Measurements from ENCODE around the gene TIMM10. TPM values are rescaled to one million over a fixed set of nuclear protein-coding genes. Genes with fewer than 3 reads are reported as not detected.

Gene TIMM10
- total and polyA plus RNA-seq, 9 donors, result 36.3 to 61.9 (median 38.4) TPM

DNA sequence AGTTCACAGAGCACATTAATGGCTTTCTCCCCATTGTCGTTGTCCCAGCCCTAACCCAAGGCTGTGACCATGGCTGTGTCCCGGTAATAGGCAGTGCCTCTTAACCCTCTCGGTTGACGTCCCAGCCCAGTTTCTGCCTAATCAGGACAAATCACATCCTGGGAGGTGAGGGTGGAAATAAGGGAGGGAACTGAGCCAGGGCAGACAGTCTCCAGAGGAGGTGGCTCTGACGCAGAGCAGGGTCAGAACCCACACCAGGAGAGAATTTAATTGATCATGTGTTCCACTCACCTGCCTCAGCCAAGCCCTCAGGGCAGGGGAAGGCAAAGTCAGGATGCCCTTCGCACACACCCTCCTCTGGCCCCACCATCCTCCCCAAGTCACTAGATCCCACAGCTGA is 32.0 kb downstream of the TIMM10 start:
- Histone ChIP-seq H3K4me3 (ENCODE audit: low read length) (no peak overlapping the region), H3K9me3 (replicated peaks; ENCODE audit: control insufficient read depth, low read depth, low read length) (no peaks in the 10 kb centered on the region), H3K36me3 (ENCODE audit: control insufficient read depth, insufficient read depth, low read length) (peaks cover 29% of the 10 kb centered on the region), H3K4me1 (ENCODE audit: control insufficient read depth, insufficient read depth, low read length) (peaks cover 44% of the 10 kb centered on the region), H3K27ac (ENCODE audit: low read length) (no peak overlapping the region), H3K27me3 (ENCODE audit: control insufficient read depth, insufficient read depth, low read length) (no peaks in the 10 kb centered on the region)
- no peak for DNase-seq
- WGBS (ENCODE audit: insufficient coverage), result 74% methylated on average over 5 of the region's 6 CpGs

DNA sequence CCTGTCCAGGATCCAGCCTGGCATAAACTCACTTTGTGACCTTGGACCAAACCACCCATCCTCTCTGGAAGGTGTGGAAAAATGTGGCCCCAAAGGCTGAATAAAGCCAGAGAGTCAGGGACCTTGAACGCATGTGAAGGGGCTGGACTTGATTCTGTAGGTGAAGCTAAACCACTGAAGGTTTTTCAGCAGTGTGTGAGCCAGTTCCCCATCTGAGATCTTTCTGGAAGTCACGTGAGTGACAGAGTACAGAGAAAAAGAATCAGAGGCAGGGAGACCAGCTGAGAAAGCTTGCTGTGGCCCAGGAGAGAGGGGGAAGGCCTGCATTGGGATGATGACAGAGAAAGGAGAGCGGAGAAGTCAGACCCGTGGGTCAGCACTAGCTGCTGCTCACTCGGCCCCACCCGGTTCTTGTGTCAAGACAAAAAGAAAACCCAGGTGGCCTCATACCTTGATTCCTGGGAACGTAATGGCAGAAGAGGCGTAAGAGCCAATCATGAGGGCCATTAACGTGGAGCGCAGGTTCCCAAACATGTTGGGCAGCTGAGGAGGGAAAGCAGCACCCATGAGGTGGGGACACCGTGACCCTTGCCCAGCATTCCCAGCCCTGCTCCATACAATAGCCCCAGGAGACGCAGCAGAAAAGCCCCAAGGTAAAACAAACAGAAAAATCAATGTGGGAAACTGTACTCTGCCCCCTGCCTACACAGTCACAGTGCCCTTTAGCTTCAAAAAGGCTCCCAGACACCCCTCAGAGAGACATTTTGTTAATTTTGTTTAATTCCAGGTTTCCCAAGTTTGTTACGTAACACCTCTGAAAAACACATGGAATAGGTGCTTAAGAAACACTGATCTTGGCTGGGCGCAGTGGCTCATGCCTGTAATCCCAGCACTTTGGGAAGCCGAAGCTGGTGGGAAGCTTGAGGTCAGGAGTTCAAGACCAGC is 33.0 kb downstream of the TIMM10 start:
- Histone ChIP-seq H3K4me3 (ENCODE audit: low read length) (no peak overlapping the region), H3K27ac (ENCODE audit: low read length) (no peak overlapping the region), H3K9me3 (replicated peaks; ENCODE audit: control insufficient read depth, low read depth, low read length) (no peaks in the 10 kb centered on the region), H3K36me3 (ENCODE audit: control insufficient read depth, insufficient read depth, low read length) (peaks cover 29% of the 10 kb centered on the region), H3K27me3 (ENCODE audit: control insufficient read depth, insufficient read depth, low read length) (no peaks in the 10 kb centered on the region), H3K4me1 (ENCODE audit: control insufficient read depth, insufficient read depth, low read length) (peaks cover 45% of the 10 kb centered on the region)
- DNase-seq, result no peak
- 88% methylated on average over 12 of the region's 15 CpGs for WGBS (ENCODE audit: insufficient coverage)

DNA sequence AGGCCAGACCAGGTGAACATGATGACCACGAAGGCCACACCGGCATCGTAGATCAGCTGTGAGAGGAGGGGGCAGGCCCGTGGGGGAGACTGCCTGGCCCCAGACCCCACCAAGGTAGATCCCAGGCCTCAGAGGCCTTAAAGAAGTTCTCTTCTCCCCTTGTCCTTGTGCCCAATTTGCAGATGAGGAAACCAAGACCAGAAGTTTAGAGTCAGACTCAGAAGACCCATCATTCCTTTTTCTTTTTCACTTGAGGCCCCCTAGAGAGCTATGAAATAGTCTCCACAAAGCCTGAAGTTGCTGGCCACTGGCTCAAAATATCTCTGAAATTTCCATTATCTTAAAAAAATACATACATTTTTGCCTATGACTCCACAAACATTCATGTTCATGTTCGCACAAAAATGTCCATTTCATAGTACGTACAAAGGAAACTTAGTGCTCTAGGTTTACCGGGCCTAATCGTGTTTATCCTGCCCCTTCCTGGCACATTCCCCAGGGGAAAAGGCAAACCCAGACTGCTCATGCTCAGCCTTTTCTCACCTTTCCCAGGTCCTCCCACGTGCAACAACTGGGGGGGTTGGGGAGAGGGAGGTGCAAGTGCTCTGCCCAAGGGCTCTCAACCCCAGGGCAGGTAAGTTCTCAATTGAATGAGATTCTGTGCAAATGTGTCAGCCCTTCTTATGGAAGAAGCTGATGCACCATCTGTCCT is 34.3 kb downstream of the TIMM10 start:
- no peaks in the 10 kb centered on the region for H3K9me3 ChIP-seq (replicated peaks; ENCODE audit: control insufficient read depth, low read depth, low read length)
- DNase-seq, result no peak
- peaks cover 41% of the 10 kb centered on the region for H3K4me1 ChIP-seq (ENCODE audit: control insufficient read depth, insufficient read depth, low read length)
- 83% methylated on average over 5 of the region's 9 CpGs for WGBS (ENCODE audit: insufficient coverage)
- H3K36me3 ChIP-seq (ENCODE audit: control insufficient read depth, insufficient read depth, low read length), result peaks cover 29% of the 10 kb centered on the region
- H3K4me3 ChIP-seq (ENCODE audit: low read length), result no peak overlapping the region
- H3K27me3 ChIP-seq (ENCODE audit: control insufficient read depth, insufficient read depth, low read length), result no peaks in the 10 kb centered on the region
- H3K27ac ChIP-seq (ENCODE audit: low read length), result no peak overlapping the region

DNA sequence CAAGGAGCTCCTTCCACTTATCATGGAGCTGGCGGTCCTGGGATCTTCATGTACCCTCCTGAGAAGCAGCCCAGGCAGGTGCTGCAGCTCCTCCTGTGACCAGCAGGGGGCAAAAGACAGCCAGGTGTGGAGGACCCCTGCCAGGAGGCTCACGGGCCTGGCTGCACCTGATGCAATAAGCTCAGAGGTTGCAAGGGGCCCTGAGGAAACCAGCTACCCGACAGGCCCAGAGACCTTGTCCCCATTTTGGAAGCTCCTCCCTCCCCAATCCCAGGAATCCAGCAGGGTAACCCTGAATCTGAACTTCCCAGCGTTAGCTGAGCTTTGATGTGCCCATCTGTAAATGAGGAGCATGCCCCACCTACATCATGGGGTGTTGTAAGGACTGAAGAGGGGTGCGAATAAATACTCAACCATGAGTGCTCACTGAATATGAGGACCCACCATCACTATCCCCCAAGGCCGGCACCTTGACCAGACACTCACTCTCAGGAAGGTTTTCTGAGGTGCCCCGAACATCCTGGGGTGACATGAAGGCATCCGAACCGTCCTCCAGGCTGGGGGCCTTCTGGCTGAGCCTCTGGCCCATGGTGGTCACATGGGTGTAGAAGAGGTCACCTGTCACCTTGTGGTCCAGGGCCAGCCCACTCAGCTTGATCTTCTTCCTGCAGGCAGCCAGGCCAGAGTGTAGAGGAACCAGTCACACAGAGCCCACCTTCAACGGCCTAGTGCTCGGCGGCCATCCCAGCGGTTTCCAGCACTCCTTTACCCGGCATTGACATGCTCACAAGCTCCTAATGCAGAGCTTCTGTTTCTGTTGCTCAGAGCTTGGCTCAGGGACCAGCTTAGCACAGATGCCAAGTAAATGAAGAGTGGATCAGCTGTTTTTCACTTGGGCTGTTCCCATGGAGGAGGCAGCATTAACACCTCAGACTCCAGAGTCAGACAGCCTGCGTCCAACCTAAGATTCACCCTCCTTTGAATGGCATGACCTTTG is 36.7 kb downstream of the TIMM10 start:
- DNase-seq, result peak; percentile 68
- peaks cover 34% of the 10 kb centered on the region for H3K36me3 ChIP-seq (ENCODE audit: control insufficient read depth, insufficient read depth, low read length)
- no peaks in the 10 kb centered on the region for H3K27me3 ChIP-seq (ENCODE audit: control insufficient read depth, insufficient read depth, low read length)
- no peak overlapping the region for H3K27ac ChIP-seq (ENCODE audit: low read length)
- no peaks in the 10 kb centered on the region for H3K9me3 ChIP-seq (replicated peaks; ENCODE audit: control insufficient read depth, low read depth, low read length)
- 57% methylated on average over 10 of the region's 15 CpGs for WGBS (ENCODE audit: insufficient coverage)
- peaks cover 26% of the 10 kb centered on the region for H3K4me1 ChIP-seq (ENCODE audit: control insufficient read depth, insufficient read depth, low read length)
- no peak overlapping the region for H3K4me3 ChIP-seq (ENCODE audit: low read length)

DNA sequence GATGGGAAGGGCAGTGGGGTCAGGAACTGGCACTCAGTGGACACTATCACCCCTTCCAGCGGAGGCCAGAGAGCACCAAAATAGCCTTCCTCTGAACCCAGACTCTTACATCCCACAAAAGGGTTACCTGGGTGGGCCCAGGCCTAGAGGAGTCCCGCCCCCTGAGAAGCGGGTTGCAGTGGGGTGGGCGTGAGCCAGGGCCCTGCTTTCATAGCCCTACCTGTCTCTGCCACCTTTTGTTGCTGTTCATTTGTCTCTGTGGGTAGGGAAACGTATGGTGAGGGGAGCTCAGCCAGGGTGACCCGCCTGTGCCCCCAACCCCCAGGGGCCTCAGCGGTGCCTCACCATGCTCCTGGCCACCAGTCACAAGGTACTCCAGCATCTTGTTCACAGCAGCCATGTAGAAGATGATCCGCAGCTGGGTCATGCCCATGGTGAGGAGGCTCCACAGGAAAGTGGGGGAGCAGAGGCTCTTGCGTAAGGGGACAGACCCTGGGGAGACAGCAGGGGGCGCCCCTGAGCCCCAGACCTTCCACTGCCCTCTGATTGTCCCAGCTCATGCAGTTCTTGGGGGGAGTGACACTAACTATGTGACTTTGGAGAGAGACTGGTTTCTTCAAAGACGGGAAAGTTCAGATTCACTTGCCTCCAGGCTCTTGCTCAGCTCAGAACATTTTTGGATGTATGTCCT is 39.0 kb downstream of the TIMM10 start:
- Histone ChIP-seq H3K4me1 (ENCODE audit: control insufficient read depth, insufficient read depth, low read length) (peaks cover 40% of the 10 kb centered on the region), H3K36me3 (ENCODE audit: control insufficient read depth, insufficient read depth, low read length) (peaks cover 30% of the 10 kb centered on the region), H3K27ac (ENCODE audit: low read length) (no peak overlapping the region), H3K27me3 (ENCODE audit: control insufficient read depth, insufficient read depth, low read length) (no peaks in the 10 kb centered on the region), H3K9me3 (replicated peaks; ENCODE audit: control insufficient read depth, low read depth, low read length) (no peaks in the 10 kb centered on the region), H3K4me3 (ENCODE audit: low read length) (no peak overlapping the region)
- no peak for DNase-seq
- 66% methylated on average over 6 of the region's 11 CpGs for WGBS (ENCODE audit: insufficient coverage)

DNA sequence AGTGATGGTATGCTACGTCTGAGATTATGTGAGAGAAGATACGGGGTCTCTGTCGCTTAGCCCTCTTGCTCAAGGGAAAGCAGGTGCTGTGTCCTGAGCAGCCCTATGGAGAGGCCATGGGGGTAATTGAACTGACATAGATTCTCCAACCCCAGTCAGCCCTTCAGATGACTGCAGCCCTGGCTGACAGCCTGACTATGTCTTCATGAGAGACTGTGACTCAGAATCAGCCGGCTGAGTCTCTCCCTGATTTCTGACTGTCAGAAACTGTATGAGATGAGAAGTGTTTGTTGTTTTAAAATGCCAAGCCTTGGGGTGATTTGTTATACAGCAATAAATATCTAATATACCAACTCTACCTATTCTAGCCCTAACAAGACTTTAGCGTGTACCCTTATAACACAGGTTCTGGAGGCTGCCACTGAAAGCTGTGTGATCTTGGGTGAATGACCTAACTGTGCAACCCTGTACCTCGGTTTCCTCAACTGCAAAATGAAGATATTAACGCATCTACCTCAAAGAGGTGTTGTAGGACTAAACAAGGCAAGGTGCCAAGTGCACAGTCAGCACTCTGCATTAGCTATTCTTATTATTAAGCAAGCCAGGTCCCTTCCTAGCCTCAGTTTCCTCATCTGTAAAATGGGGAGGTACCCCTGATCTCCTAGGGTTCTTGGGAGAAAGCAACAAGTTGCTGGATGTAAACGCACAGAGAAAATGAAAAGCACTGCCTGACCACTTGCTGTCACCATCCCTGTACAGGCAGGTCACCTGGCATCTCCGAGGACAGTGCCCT is 39.9 kb downstream of the TIMM10 start:
- Histone ChIP-seq H3K9me3 (replicated peaks; ENCODE audit: control insufficient read depth, low read depth, low read length) (no peaks in the 10 kb centered on the region), H3K27me3 (ENCODE audit: control insufficient read depth, insufficient read depth, low read length) (no peaks in the 10 kb centered on the region), H3K4me3 (ENCODE audit: low read length) (no peak overlapping the region), H3K4me1 (ENCODE audit: control insufficient read depth, insufficient read depth, low read length) (peaks cover 40% of the 10 kb centered on the region), H3K27ac (ENCODE audit: low read length) (no peak overlapping the region), H3K36me3 (ENCODE audit: control insufficient read depth, insufficient read depth, low read length) (peaks cover 21% of the 10 kb centered on the region)
- peak; percentile 26 for DNase-seq
- WGBS (ENCODE audit: insufficient coverage), result 86% methylated on average over 5 of the region's 9 CpGs

DNA sequence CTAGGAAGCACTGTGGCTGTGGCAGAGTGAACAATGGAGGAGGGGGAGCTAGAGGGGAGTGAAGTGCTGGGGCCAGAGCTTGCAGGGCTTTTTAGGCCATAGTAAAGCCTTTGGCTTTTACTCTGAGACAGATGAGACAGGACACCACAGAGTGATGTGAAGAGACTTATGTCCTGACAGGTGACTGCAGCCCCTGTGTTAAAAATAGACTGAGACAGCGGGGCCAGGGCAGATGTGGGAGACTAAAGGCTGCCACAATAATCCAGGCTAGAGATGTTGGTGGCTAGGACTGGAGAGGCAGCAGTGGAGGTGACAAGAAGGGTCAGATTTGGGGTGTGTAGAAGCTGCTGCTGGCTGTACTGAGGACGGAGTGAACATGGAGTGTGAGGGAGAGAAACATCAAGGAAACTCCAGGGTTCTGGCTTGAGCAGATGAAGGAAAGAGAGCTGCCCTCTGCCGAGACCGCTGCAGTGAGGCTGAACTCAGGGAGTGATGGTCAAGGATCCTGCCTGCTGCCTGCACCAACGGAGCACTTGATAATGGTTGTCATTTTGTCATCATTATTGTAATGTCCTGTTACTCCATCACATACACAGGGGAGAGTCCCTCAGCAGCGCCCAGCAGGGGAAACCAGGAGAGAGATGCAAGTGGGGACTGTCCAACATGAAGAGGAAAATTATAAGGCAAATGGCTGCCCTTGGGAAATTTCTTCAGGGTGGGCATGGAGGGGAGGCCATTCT is 42.5 kb downstream of the TIMM10 start:
- DNase-seq, result peak; percentile 58
- peak overlapping the region; percentile 37 for H3K27ac ChIP-seq (ENCODE audit: low read length)
- H3K4me1 ChIP-seq (ENCODE audit: control insufficient read depth, insufficient read depth, low read length), result peaks cover 36% of the 10 kb centered on the region
- H3K4me3 ChIP-seq (ENCODE audit: low read length), result no peak overlapping the region
- 63% methylated on average over 2 of the region's 6 CpGs for WGBS (ENCODE audit: insufficient coverage)
- peaks cover 8% of the 10 kb centered on the region for H3K27me3 ChIP-seq (ENCODE audit: control insufficient read depth, insufficient read depth, low read length)
- H3K36me3 ChIP-seq (ENCODE audit: control insufficient read depth, insufficient read depth, low read length), result peaks cover 30% of the 10 kb centered on the region
- no peaks in the 10 kb centered on the region for H3K9me3 ChIP-seq (replicated peaks; ENCODE audit: control insufficient read depth, low read depth, low read length)

DNA sequence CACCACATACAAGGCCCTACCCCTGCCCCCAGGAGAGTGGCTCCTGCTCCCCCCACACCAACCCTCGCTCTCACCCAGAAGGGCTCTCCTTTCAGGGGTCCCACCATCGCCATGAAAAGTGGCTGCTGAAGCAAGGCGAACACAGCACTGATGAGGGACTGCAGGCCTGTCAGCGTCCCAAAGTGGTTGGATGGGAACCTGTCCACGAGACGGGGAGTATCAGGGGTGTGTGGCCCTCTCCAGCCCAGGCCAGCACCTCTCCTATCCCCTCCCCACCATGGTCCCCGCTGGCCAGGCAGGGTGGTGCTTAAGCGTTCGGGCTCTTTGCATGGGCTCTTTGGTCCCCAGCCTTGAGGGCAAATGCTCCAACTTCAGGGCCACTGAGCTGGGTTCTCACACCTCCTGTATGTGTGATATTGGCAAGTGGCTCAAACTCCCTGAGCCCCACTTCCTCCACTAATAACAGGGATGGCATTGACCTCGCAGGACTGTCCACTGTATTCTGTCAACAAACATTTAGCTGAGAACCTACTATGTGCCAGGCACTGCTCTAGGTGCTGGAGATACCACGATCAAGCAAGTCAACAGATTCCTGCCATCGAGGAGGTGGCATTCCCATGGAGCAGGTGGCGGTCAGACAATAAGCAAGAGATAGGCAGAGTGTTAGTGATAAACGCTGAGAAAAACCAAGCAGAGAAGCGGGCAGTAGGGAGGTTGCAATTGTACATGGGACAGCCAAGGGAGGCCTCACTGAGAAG is 43.4 kb downstream of the TIMM10 start:
- Histone ChIP-seq H3K36me3 (ENCODE audit: control insufficient read depth, insufficient read depth, low read length) (peaks cover 30% of the 10 kb centered on the region), H3K4me3 (ENCODE audit: low read length) (no peak overlapping the region), H3K27ac (ENCODE audit: low read length) (peak overlapping the region; percentile 37), H3K27me3 (ENCODE audit: control insufficient read depth, insufficient read depth, low read length) (peaks cover 16% of the 10 kb centered on the region), H3K9me3 (replicated peaks; ENCODE audit: control insufficient read depth, low read depth, low read length) (no peaks in the 10 kb centered on the region), H3K4me1 (ENCODE audit: control insufficient read depth, insufficient read depth, low read length) (peaks cover 45% of the 10 kb centered on the region)
- 93% methylated on average over 6 of the region's 15 CpGs for WGBS (ENCODE audit: insufficient coverage)
- DNase-seq, result no peak

Data from muscle of leg (tissue), 11 donors.